ENCODE results near the gene CCRL2.

GRCh38 chr3:46454209-46454595, 47.1 kb downstream of the CCRL2 start:
- no peak for TF ChIP-seq YY1 (IDR thresholded peaks at IDR 0.05; ENCODE audit: insufficient read depth, insufficient read length)
- TF ChIP-seq ZNF274 (IDR thresholded peaks at IDR 0.05; ENCODE audit: low read depth, low read length), result no peak

Measured in NT2/D1 (cell line).